Calu3 (cell line): ENCODE data around the gene MACROD1. TPM values are rescaled to one million over a fixed set of nuclear protein-coding genes. Genes with fewer than 3 reads are reported as not detected.

Source experiments
- BruUV-seq: library from RNA; stranded (reverse); fragments of 400-500 nt; replicated peaks from 2 replicates; lab custom pipeline; 2021; lab: Mats Ljungman, UMichigan
- CTCF ChIA-PET: fragments of 300-600 bp; sonication (Branson Sonifier 250); formaldehyde crosslinking; loops from one replicate; lab custom pipeline; 2022; ENCODE audit warnings: antibody characterized with exemption; lab: Charles Lee
- DNase-seq: peaks from one replicate; pipeline ENCODE4 v3.0.0; 2022
- H3K27ac Mint-ChIP-seq: one replicate; pipeline ENCODE4 v1.8.0; 2022; ENCODE audit warnings: mixed read lengths; ENCODE audit not compliant: unreplicated experiment
- H3K27me3 Mint-ChIP-seq: one replicate; pipeline ENCODE4 v1.8.0; 2022; ENCODE audit warnings: mixed read lengths; ENCODE audit not compliant: unreplicated experiment
- H3K36me3 Mint-ChIP-seq: one replicate; pipeline ENCODE4 v1.8.0; 2022; ENCODE audit warnings: mild to moderate bottlenecking, moderate library complexity, mixed read lengths; ENCODE audit not compliant: insufficient read depth, unreplicated experiment
- H3K4me1 Mint-ChIP-seq: one replicate; pipeline ENCODE4 v1.8.0; 2022; ENCODE audit warnings: mild to moderate bottlenecking, low read depth, mixed read lengths; ENCODE audit not compliant: unreplicated experiment
- H3K4me3 Mint-ChIP-seq: one replicate; pipeline ENCODE4 v1.8.0; 2022; ENCODE audit warnings: mild to moderate bottlenecking, low read depth, moderate library complexity, mixed read lengths; ENCODE audit not compliant: unreplicated experiment
- H3K9me3 Mint-ChIP-seq: one replicate; pipeline ENCODE4 v1.8.0; 2022; ENCODE audit warnings: low read depth, mixed read lengths; ENCODE audit not compliant: unreplicated experiment
- intact Hi-C: fragments of 100-400 bp; cut with micrococcal nuclease; formaldehyde crosslinking; loops from one replicate; pipeline ENCODE4 v1.10.0; 2022; ENCODE audit not compliant: unreplicated experiment
- total RNA-seq: library from RNA; stranded (reverse); gene quantifications from 2 replicates; pipeline ENCODE4 v1.2.3, GENCODE V29; 2022
- TF ChIP-seq, protein P1 (sequence below): fragments of 200-600 bp; IDR thresholded peaks from one replicate; pipeline ENCODE4 v1.8.0; 2022; ENCODE audit warnings: antibody characterized with exemption; ENCODE audit not compliant: unreplicated experiment

The MACROD1 gene
- total RNA-seq, 1 experiment from 2014 or later, result 35.7 TPM

GRCh38 chr11:64068705-64069400 lies 97.1 kb downstream of the MACROD1 start:
- H3K36me3 Mint-ChIP-seq, result no peaks in the 10 kb centered on the region
- H3K4me1 Mint-ChIP-seq, result no peaks in the 10 kb centered on the region
- H3K4me3 Mint-ChIP-seq, result no peak overlapping the region
- BruUV-seq, result no TSS peak
- H3K9me3 Mint-ChIP-seq, result no peaks in the 10 kb centered on the region
- H3K27ac Mint-ChIP-seq, result no peak overlapping the region
- no peak for DNase-seq
- CTCF ChIA-PET, result interaction anchor here (0.6 kb wide), 2 partner anchors 36 to 429 kb away, joined by 5 to 6 read pairs; no protein-coding TSS in a partner anchor
- intact Hi-C loops, result no loop called here
- H3K27me3 Mint-ChIP-seq, result no peaks in the 10 kb centered on the region
- TF ChIP-seq, protein P1, sequence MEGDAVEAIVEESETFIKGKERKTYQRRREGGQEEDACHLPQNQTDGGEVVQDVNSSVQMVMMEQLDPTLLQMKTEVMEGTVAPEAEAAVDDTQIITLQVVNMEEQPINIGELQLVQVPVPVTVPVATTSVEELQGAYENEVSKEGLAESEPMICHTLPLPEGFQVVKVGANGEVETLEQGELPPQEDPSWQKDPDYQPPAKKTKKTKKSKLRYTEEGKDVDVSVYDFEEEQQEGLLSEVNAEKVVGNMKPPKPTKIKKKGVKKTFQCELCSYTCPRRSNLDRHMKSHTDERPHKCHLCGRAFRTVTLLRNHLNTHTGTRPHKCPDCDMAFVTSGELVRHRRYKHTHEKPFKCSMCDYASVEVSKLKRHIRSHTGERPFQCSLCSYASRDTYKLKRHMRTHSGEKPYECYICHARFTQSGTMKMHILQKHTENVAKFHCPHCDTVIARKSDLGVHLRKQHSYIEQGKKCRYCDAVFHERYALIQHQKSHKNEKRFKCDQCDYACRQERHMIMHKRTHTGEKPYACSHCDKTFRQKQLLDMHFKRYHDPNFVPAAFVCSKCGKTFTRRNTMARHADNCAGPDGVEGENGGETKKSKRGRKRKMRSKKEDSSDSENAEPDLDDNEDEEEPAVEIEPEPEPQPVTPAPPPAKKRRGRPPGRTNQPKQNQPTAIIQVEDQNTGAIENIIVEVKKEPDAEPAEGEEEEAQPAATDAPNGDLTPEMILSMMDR, result no peak

DNA sequence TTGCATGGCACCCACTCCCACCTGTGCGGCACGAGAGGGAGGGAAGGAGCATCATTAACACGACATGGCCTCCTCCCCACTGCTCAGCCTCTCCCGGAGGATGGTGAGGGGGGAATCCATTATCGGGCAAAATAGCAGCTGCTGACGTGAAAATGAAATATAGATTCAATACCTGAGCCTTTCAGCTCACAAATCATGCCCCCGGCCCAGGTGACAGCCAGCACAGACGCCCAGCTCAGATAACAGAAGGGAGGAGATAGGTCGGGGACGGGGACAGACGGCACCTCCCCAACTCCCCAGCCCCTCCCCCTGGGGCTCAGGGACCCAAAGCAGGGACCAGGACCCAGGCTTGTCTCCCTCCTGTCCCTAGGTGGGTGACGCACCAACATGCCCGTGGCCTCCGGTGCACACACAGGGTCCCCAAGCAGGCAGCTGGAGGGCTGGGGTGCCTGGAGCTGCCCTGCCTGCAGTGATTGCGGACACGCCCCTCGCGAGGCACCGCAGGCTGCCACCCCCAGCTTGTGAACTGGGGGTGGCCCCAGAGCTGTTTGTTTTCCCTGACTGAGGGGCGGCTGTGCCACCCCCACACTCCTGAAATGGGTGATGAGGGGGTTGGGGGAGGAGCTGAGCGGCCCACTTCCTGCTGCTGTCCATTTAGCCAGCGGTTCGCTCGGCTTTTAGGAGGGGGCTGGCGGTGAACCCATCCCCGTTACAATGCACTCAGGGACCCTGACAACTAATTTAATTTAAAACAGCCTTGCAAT lies 98.5 kb downstream of the MACROD1 start:
- no peaks in the 10 kb centered on the region for H3K9me3 Mint-ChIP-seq
- H3K27ac Mint-ChIP-seq, result no peak overlapping the region
- no peaks in the 10 kb centered on the region for H3K4me1 Mint-ChIP-seq
- DNase-seq, result no peak
- no peaks in the 10 kb centered on the region for H3K27me3 Mint-ChIP-seq
- TF ChIP-seq, protein P1, result no peak
- no peak overlapping the region for H3K4me3 Mint-ChIP-seq
- BruUV-seq, result no TSS peak
- peaks cover 4% of the 10 kb centered on the region for H3K36me3 Mint-ChIP-seq
- CTCF ChIA-PET, result no interaction called here
- intact Hi-C loops, result no loop called here

GRCh38 chr11:64065712-64066111 lies 100.2 kb downstream of the MACROD1 start:
- no peak overlapping the region for H3K27ac Mint-ChIP-seq
- intact Hi-C loops, result no loop called here

DNA sequence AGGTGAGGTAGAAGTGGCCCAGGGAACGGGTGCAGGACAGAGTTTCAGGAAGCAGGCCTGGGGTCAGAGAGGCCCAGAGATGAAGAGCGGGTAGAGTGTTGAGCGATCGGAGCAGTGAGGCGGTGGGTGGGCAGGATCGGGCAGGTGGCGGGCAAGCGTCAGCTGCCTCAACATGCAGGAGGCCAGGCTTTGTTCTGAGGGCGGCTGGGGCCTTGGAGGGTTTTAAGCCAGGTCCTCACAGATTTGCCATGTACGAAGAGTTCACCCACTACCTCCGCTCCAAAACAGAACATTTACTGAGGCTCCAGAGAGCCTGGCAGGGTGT lies 100.8 kb downstream of the MACROD1 start:
- TF ChIP-seq, protein P1, result no peak
- Mint-ChIP-seq H3K27ac (no peak overlapping the region), H3K4me3 (no peak overlapping the region), H3K27me3 (no peaks in the 10 kb centered on the region), H3K9me3 (no peaks in the 10 kb centered on the region), H3K4me1 (no peaks in the 10 kb centered on the region), H3K36me3 (peaks cover 4% of the 10 kb centered on the region)
- intact Hi-C loops, result no loop called here
- DNase-seq, result no peak
- no TSS peak for BruUV-seq
- CTCF ChIA-PET, result no interaction called here

More at GRCh38 chr11:64065712-64066111, 100.2 kb downstream of the MACROD1 start:
- H3K27me3 Mint-ChIP-seq, result no peaks in the 10 kb centered on the region
- H3K4me1 Mint-ChIP-seq, result no peaks in the 10 kb centered on the region
- CTCF ChIA-PET, result interaction anchor here (0.7 kb wide), 1 partner anchor 125 kb away, joined by 3 read pairs; no protein-coding TSS in a partner anchor
- TF ChIP-seq, protein P1, result no peak
- no peaks in the 10 kb centered on the region for H3K9me3 Mint-ChIP-seq
- peaks cover 4% of the 10 kb centered on the region for H3K36me3 Mint-ChIP-seq
- DNase-seq, result no peak
- no peak overlapping the region for H3K4me3 Mint-ChIP-seq
- no TSS peak for BruUV-seq
